ENCODE data around the gene CCDC57. TPM values are rescaled to one million over a fixed set of nuclear protein-coding genes. Genes with fewer than 3 reads are reported as not detected.

CCDC57 gene
- total RNA-seq, 4 donors from 2014 or later, result 7.9 to 22.1 (median 9.8) TPM

GRCh38 chr17:82053556-82054263 lies 158.9 kb downstream of the CCDC57 start:
- WGBS, 2 donors, result 95 to 96% methylated on average over 8 to 12 of the region's 28 CpGs
- intact Hi-C loops (cut with DNase I), result no loop called here
- Histone ChIP-seq H3K4me1 (peaks cover 28 to 51% (median 36%) of the 10 kb centered on the region in 3 donors), H3K36me3 (peaks cover 37 to 74% (median 40%) of the 10 kb centered on the region in 3 donors), H3K9me3 (no peaks in the 10 kb centered on the region), H3K27ac (no peak overlapping the region), H3K4me3 (peak overlapping the region in 1 of 4 donors; percentile 83), H3K27me3 (no peaks in the 10 kb centered on the region)
- TF ChIP-seq POLR2A (IDR thresholded peaks at IDR 0.05), result no peak
- DNase-seq, result no peak

GRCh38 chr17:82053130-82053529 lies 159.5 kb downstream of the CCDC57 start:
- 79 to 94% methylated on average over 6 to 12 of the region's 19 CpGs for WGBS, 2 donors
- H3K4me3 ChIP-seq, result peak overlapping the region; percentile 72 to 83 (median 80)
- no peaks in the 10 kb centered on the region for H3K27me3 ChIP-seq
- H3K9me3 ChIP-seq, result no peaks in the 10 kb centered on the region
- peaks cover 28 to 51% (median 36%) of the 10 kb centered on the region in 3 donors for H3K4me1 ChIP-seq
- H3K27ac ChIP-seq, result peak overlapping the region in 1 of 4 donors; percentile 70
- peaks cover 34 to 74% (median 36%) of the 10 kb centered on the region in 3 donors for H3K36me3 ChIP-seq
- intact Hi-C loops (cut with DNase I), result no loop called here
- no peak for DNase-seq
- TF ChIP-seq CTCF (IDR thresholded peaks at IDR 0.05), result no peak
- TF ChIP-seq POLR2A (IDR thresholded peaks at IDR 0.05), result no peak

- Histone ChIP-seq H3K27me3 (no peaks in the 10 kb centered on the region), H3K4me1 (peaks cover 28 to 51% (median 36%) of the 10 kb centered on the region in 3 donors), H3K27ac (peak overlapping the region in 3 of 4 donors; percentile 70 to 88 (median 86)), H3K36me3 (peaks cover 32 to 74% (median 34%) of the 10 kb centered on the region in 3 donors), H3K4me3 (peak overlapping the region; percentile 72 to 83 (median 80)), H3K9me3 (no peaks in the 10 kb centered on the region)
- TF ChIP-seq CTCF (IDR thresholded peaks at IDR 0.05) (no peak), POLR2A (IDR thresholded peaks at IDR 0.05) (no peak)
- 27 to 32% methylated on average over 3 of the region's 19 CpGs for WGBS, 2 donors
- no peak for DNase-seq
- intact Hi-C loops (cut with DNase I), result no loop called here
Measured at GRCh38 chr17:82052638-82053059, 160.0 kb downstream of the CCDC57 start.

GRCh38 chr17:82051776-82052637 lies 160.6 kb downstream of the CCDC57 start, which contains the start of the genes GPS1 and RFNG:
Gene GPS1, plus strand, starts transcription at chr17:82051898. Its CDS starts 34 bp downstream, at chr17:82051932.
Gene RFNG, minus strand, starts transcription at chr17:82051811. Its CDS starts 45 bp downstream, at chr17:82051766.
- Histone ChIP-seq H3K27ac (peak within 1 kb of the TSS; percentile 77 to 88 (median 86)), H3K9me3 (no peaks in the 10 kb centered on the region), H3K27me3 (no peaks in the 10 kb centered on the region), H3K36me3 (peaks cover 26 to 74% (median 33%) of the 10 kb centered on the region in 3 donors), H3K4me1 (peaks cover 28 to 51% (median 36%) of the 10 kb centered on the region in 3 donors), H3K4me3 (peak within 1 kb of the TSS; percentile 72 to 83 (median 80))
- whole genome bisulfite sequencing, 2 donors, result no CpG with 5 or more reads among the region's 94 CpGs
- no peak for DNase-seq
- intact Hi-C loops (cut with DNase I), result no loop called here
- TF ChIP-seq POLR2A (IDR thresholded peaks at IDR 0.05), result peak in 2 of 4 donors; percentile 22 to 27
- TF ChIP-seq CTCF (IDR thresholded peaks at IDR 0.05), result no peak

Other genes with a start within 250 kb of the CCDC57 start
- gene ASPSCR1, start 235.2 kb downstream of the CCDC57 start, total RNA-seq, result 10 to 100 TPM; 10.1 to 21.0 (median 17.1) TPM
- 100 to 1,000 TPM in 2 of 4 donors, 10 to 100 TPM in 2; 52.1 to 144 (median 106) TPM for gene CENPX, start 190.0 kb downstream of the CCDC57 start, total RNA-seq
- 10 to 100 TPM in 3 of 4 donors, 1 to 10 TPM in 1; 9.7 to 21.2 (median 18.3) TPM for gene LRRC45, start 189.5 kb downstream of the CCDC57 start, total RNA-seq
- gene RAC3, start 181.2 kb downstream of the CCDC57 start, total RNA-seq, result 10 to 100 TPM in 1 of 4 donors, 1 to 10 TPM in 3; 4.9 to 10.4 (median 7.0) TPM
- gene DCXR, start 175.1 kb downstream of the CCDC57 start, total RNA-seq, result 100 to 1,000 TPM in 3 of 4 donors, 10 to 100 TPM in 1; 89.1 to 162 (median 135) TPM
- gene RFNG, start 161.0 kb downstream of the CCDC57 start, total RNA-seq, result 10 to 100 TPM; 24.9 to 38.1 (median 31.2) TPM
- 10 to 100 TPM; 62.8 to 76.9 (median 69.5) TPM for gene GPS1, start 160.9 kb downstream of the CCDC57 start, total RNA-seq
- gene DUS1L, start 147.0 kb downstream of the CCDC57 start, total RNA-seq, result 100 to 1,000 TPM in 3 of 4 donors, 10 to 100 TPM in 1; 53.3 to 125 (median 105) TPM
- gene FASN, start 114.6 kb downstream of the CCDC57 start, total RNA-seq, result 100 to 1,000 TPM in 2 of 4 donors, 10 to 100 TPM in 2; 72.8 to 302 (median 143) TPM
- 10 to 100 TPM; 18.8 to 32.9 (median 21.7) TPM for gene SLC16A3, start 16.2 kb upstream of the CCDC57 start, total RNA-seq
- gene CSNK1D, start 60.9 kb upstream of the CCDC57 start, total RNA-seq, result 100 to 1,000 TPM in 1 of 4 donors, 10 to 100 TPM in 3; 24.6 to 102 (median 57.1) TPM
- 1 to 10 TPM; 3.0 to 4.4 (median 4.1) TPM for gene CD7, start 104.8 kb upstream of the CCDC57 start, total RNA-seq
- 10 to 100 TPM in 1 of 4 donors, 1 to 10 TPM in 3; 4.3 to 19.5 (median 6.5) TPM for gene SECTM1, start 120.9 kb upstream of the CCDC57 start, total RNA-seq
- gene TEX19, start 146.4 kb upstream of the CCDC57 start, total RNA-seq, result not detected
- gene UTS2R, start 158.9 kb upstream of the CCDC57 start, total RNA-seq, result not detected
- gene HEXD, start 205.5 kb upstream of the CCDC57 start, total RNA-seq, result 10 to 100 TPM; 10.6 to 42.0 (median 12.9) TPM
- gene OGFOD3, start 205.7 kb upstream of the CCDC57 start, total RNA-seq, result 10 to 100 TPM; 11.9 to 26.7 (median 19.4) TPM
- 10 to 100 TPM; 31.7 to 74.3 (median 51.1) TPM for gene CYBC1, start 237.9 kb upstream of the CCDC57 start, total RNA-seq
- gene NARF, start 245.9 kb upstream of the CCDC57 start, total RNA-seq, result 10 to 100 TPM; 33.2 to 47.5 (median 40.2) TPM

Data from esophagus squamous epithelium (tissue), 5 donors.